ENCODE measurements around the gene SYNGR3.
"Not testable (repeated sequence)": the region's sequence is repeated elsewhere in the genome, so short reads cannot be mapped to it uniquely, and the experiment has no call there.

The SYNGR3 gene

DNA sequence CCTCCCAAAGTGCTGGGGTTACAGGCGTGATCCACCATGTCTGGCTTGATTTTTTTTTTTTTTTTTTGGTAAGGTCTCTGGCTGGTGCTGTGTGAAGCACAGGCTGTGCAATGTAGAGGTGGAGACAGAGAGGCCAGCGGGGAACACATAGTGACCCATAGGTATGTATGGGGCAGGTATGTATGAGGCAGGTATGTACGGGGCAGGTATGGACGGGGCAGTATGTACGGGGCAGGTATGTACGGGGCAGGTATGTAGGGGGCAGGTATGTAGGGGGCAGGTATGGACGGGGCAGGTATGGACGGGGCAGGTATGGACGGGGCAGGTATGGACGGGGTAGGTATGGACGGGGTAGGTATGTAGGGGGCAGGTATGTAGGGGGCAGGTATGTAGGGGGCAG, 40.3 kb upstream of the SYNGR3 start:
- no peaks in the 10 kb centered on the region for H3K27me3 ChIP-seq (replicated peaks; ENCODE audit: control insufficient read depth, insufficient read depth, low read length)
- no peak for DNase-seq (ENCODE audit: extremely low read depth, insufficient read length)
- TF ChIP-seq, protein P1, sequence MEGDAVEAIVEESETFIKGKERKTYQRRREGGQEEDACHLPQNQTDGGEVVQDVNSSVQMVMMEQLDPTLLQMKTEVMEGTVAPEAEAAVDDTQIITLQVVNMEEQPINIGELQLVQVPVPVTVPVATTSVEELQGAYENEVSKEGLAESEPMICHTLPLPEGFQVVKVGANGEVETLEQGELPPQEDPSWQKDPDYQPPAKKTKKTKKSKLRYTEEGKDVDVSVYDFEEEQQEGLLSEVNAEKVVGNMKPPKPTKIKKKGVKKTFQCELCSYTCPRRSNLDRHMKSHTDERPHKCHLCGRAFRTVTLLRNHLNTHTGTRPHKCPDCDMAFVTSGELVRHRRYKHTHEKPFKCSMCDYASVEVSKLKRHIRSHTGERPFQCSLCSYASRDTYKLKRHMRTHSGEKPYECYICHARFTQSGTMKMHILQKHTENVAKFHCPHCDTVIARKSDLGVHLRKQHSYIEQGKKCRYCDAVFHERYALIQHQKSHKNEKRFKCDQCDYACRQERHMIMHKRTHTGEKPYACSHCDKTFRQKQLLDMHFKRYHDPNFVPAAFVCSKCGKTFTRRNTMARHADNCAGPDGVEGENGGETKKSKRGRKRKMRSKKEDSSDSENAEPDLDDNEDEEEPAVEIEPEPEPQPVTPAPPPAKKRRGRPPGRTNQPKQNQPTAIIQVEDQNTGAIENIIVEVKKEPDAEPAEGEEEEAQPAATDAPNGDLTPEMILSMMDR (IDR thresholded peaks at IDR 0.05; ENCODE audit: insufficient read depth, low read length, poor library complexity, severe bottlenecking): no peak
- no peak overlapping the region for H3K4me3 ChIP-seq (replicated peaks; ENCODE audit: low read depth, low read length)
- H3K36me3 ChIP-seq (ENCODE audit: control insufficient read depth, insufficient read depth, low read length): no peaks in the 10 kb centered on the region

DNA sequence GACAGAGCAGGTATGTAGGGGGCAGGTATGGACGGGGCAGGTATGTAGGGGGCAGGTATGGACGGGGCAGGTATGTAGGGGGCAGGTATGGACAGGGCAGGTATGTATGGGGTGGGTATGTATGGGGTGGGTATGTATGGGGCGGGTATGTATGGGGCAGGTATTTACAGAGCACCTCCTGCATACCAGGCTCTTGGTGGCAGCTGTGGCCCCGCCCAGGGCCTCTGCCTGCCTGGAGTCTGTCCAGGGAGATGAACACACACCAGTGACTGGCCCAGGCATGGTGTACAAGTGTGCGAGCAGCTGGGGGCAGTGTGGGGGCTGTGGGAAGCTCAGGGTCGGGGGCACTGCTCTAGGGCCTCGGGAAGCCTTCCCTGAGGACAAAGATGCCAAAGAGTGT, 39.7 kb upstream of the SYNGR3 start:
- Histone ChIP-seq H3K4me3 (replicated peaks; ENCODE audit: low read depth, low read length) (no peak overlapping the region), H3K36me3 (ENCODE audit: control insufficient read depth, insufficient read depth, low read length) (no peaks in the 10 kb centered on the region), H3K27me3 (replicated peaks; ENCODE audit: control insufficient read depth, insufficient read depth, low read length) (no peaks in the 10 kb centered on the region)
- TF ChIP-seq, protein P1 (IDR thresholded peaks at IDR 0.05; ENCODE audit: insufficient read depth, low read length, poor library complexity, severe bottlenecking): no peak
- no peak for DNase-seq (ENCODE audit: extremely low read depth, insufficient read length)

- no peak for DNase-seq (ENCODE audit: extremely low read depth, insufficient read length)
- TF ChIP-seq, protein P1 (IDR thresholded peaks at IDR 0.05; ENCODE audit: insufficient read depth, low read length, poor library complexity, severe bottlenecking): no peak
- Histone ChIP-seq H3K36me3 (ENCODE audit: control insufficient read depth, insufficient read depth, low read length) (no peaks in the 10 kb centered on the region), H3K4me3 (replicated peaks; ENCODE audit: low read depth, low read length) (no peak overlapping the region), H3K27me3 (replicated peaks; ENCODE audit: control insufficient read depth, insufficient read depth, low read length) (no peaks in the 10 kb centered on the region)
These were observed 39.2 kb upstream of the SYNGR3 start for GRCh38 chr16:1950559-1950958.

DNA sequence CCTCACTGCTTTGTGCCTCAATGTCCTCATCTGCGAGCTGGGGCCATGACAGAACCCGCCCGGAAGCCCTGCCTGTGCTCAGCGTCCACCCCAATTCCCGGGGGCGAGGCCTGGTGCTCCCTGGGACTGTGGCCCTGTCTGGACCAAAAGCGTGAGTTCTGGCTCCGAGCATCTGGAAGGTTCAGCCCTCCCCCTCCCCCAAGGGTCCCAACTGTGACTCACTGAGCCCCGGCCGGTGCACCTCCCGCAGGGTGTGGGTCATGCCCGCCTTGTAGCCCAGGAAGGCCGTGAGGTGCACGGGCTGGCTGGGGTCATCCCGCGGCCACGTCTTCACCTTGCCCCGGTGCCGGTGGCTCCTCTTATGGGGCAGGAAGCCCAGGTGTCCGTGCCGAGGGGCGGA, 36.0 kb upstream of the SYNGR3 start:
- no peak for DNase-seq (ENCODE audit: extremely low read depth, insufficient read length)
- Histone ChIP-seq H3K4me3 (replicated peaks; ENCODE audit: low read depth, low read length) (no peak overlapping the region), H3K36me3 (ENCODE audit: control insufficient read depth, insufficient read depth, low read length) (no peaks in the 10 kb centered on the region), H3K27me3 (replicated peaks; ENCODE audit: control insufficient read depth, insufficient read depth, low read length) (no peaks in the 10 kb centered on the region)
- TF ChIP-seq, protein P1 (IDR thresholded peaks at IDR 0.05; ENCODE audit: insufficient read depth, low read length, poor library complexity, severe bottlenecking): no peak

GRCh38 chr16:1957434-1958142, 32.2 kb upstream of the SYNGR3 start:
- DNase-seq (ENCODE audit: extremely low read depth, insufficient read length); H3K4me3 ChIP-seq (replicated peaks; ENCODE audit: low read depth, low read length); H3K27me3 ChIP-seq (replicated peaks; ENCODE audit: control insufficient read depth, insufficient read depth, low read length): not testable (repeated sequence)
- H3K36me3 ChIP-seq (ENCODE audit: control insufficient read depth, insufficient read depth, low read length): peaks cover 10% of the 10 kb centered on the region

DNA sequence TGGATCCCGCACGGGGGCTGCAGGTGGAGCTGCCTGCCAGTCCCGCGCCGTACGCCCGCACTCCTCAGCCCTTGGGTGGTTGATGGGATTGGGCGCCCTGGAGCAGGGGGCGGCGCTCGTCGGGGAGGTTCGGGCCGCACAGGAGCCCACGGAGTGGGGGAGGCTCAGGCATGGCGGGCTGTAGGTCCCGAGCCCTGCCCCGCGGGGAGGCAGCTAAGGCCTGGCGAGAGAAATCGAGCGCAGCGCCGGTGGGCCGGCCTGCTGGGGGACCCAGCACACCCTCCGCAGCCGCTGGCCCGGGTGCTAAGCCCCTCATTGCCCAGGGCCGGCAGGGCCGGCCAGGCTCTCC, 31.7 kb upstream of the SYNGR3 start:
- DNase-seq (ENCODE audit: extremely low read depth, insufficient read length); H3K4me3 ChIP-seq (replicated peaks; ENCODE audit: low read depth, low read length): not testable (repeated sequence)
- H3K36me3 ChIP-seq (ENCODE audit: control insufficient read depth, insufficient read depth, low read length): peaks cover 14% of the 10 kb centered on the region

More for the DNA sequence above, 31.7 kb upstream of the SYNGR3 start:
- not testable (repeated sequence) for H3K27me3 ChIP-seq (replicated peaks; ENCODE audit: control insufficient read depth, insufficient read depth, low read length)

All from GM06990 (cell line).